ENCODE results near the gene IL1RAPL1.
A peak's percentile ranks its signal among the peaks of the same experiment; 100 is the strongest.

GRCh38 chrX:29024871-29025270, 437.6 kb downstream of the IL1RAPL1 start:
- TF ChIP-seq, protein P1, sequence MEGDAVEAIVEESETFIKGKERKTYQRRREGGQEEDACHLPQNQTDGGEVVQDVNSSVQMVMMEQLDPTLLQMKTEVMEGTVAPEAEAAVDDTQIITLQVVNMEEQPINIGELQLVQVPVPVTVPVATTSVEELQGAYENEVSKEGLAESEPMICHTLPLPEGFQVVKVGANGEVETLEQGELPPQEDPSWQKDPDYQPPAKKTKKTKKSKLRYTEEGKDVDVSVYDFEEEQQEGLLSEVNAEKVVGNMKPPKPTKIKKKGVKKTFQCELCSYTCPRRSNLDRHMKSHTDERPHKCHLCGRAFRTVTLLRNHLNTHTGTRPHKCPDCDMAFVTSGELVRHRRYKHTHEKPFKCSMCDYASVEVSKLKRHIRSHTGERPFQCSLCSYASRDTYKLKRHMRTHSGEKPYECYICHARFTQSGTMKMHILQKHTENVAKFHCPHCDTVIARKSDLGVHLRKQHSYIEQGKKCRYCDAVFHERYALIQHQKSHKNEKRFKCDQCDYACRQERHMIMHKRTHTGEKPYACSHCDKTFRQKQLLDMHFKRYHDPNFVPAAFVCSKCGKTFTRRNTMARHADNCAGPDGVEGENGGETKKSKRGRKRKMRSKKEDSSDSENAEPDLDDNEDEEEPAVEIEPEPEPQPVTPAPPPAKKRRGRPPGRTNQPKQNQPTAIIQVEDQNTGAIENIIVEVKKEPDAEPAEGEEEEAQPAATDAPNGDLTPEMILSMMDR (IDR thresholded peaks at IDR 0.05; ENCODE audit: low read depth, low read length) = no peak
- TF ChIP-seq, protein P2, sequence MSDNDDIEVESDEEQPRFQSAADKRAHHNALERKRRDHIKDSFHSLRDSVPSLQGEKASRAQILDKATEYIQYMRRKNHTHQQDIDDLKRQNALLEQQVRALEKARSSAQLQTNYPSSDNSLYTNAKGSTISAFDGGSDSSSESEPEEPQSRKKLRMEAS (IDR thresholded peaks at IDR 0.05; ENCODE audit: low read depth, low read length) = peak; percentile 50; the same call in 1 of the 2 replicates
- TF ChIP-seq POLR2A (IDR thresholded peaks at IDR 0.05; ENCODE audit: extremely low read depth, insufficient read length) = no peak

All from NB4 (cell line).